ENCODE measurements around the gene MFNG. TPM values are rescaled to one million over a fixed set of nuclear protein-coding genes. Genes with fewer than 3 reads are reported as not detected.

MFNG gene
- total RNA-seq, 1 donor = under 0.01 TPM

- no peak for TF ChIP-seq CTCF (IDR thresholded peaks at IDR 0.05; ENCODE audit: insufficient read depth, low read depth, low read length)
- DNase-seq (ENCODE audit: low read depth) = no peak
- no peak overlapping the region for H3K4me3 ChIP-seq (ENCODE audit: low read depth, low read length)
Measured at GRCh38 chr22:37493979-37494378, 7.8 kb upstream of the MFNG start.

- peak; percentile 49 for DNase-seq (ENCODE audit: low read depth)
- H3K4me3 ChIP-seq (ENCODE audit: low read depth, low read length) = no peak overlapping the region
- TF ChIP-seq CTCF (IDR thresholded peaks at IDR 0.05; ENCODE audit: insufficient read depth, low read depth, low read length) = peak; percentile 61
Measured at GRCh38 chr22:37492428-37493344, 6.5 kb upstream of the MFNG start.

GRCh38 chr22:37491559-37492427 is 5.6 kb upstream of the MFNG start:
- TF ChIP-seq CTCF (IDR thresholded peaks at IDR 0.05; ENCODE audit: insufficient read depth, low read depth, low read length) = no peak
- H3K4me3 ChIP-seq (ENCODE audit: low read depth, low read length) = no peak overlapping the region
- DNase-seq (ENCODE audit: low read depth) = no peak

GRCh38 chr22:37491106-37491505 is 4.9 kb upstream of the MFNG start:
- TF ChIP-seq CTCF (IDR thresholded peaks at IDR 0.05; ENCODE audit: insufficient read depth, low read depth, low read length) = no peak
- no peak for DNase-seq (ENCODE audit: low read depth)
- no peak overlapping the region for H3K4me3 ChIP-seq (ENCODE audit: low read depth, low read length)

GRCh38 chr22:37489983-37490382 is 3.8 kb upstream of the MFNG start:
- DNase-seq (ENCODE audit: low read depth) = no peak
- no peak overlapping the region for H3K4me3 ChIP-seq (ENCODE audit: low read depth, low read length)
- no peak for TF ChIP-seq CTCF (IDR thresholded peaks at IDR 0.05; ENCODE audit: insufficient read depth, low read depth, low read length)

- no peak for DNase-seq (ENCODE audit: low read depth)
- H3K4me3 ChIP-seq (ENCODE audit: low read depth, low read length) = no peak overlapping the region
- no peak for TF ChIP-seq CTCF (IDR thresholded peaks at IDR 0.05; ENCODE audit: insufficient read depth, low read depth, low read length)
Measured at GRCh38 chr22:37488337-37489135, 2.4 kb upstream of the MFNG start.

All from fibroblast of villous mesenchyme (primary cell).